Spinal cord (tissue), 10 donors: ENCODE measurements around the gene DNAJC8. TPM values are rescaled to one million over a fixed set of nuclear protein-coding genes. Genes with fewer than 3 reads are reported as not detected.

Experiments
- DNase-seq, 6 donors: peaks; one replicate each; pipeline versions ENCODE4 v3.0.0 to v3.0.0-alpha.2; 2013 to 2015; ENCODE audit warnings: low spot score in 6 of 6, low read depth in 4 of 6
- H3K27ac ChIP-seq: one replicate; pipeline ENCODE4 v1.5.1; 2013; ENCODE audit warnings: low read depth, low read length, control low read depth
- H3K27me3 ChIP-seq: one replicate; pipeline ENCODE4 v1.6.1; 2013; ENCODE audit warnings: low read length; ENCODE audit not compliant: control insufficient read depth, insufficient read depth
- H3K36me3 ChIP-seq: one replicate; pipeline ENCODE4 v1.6.1; 2013; ENCODE audit warnings: low read length; ENCODE audit not compliant: control insufficient read depth, insufficient read depth
- H3K4me1 ChIP-seq: one replicate; pipeline ENCODE4 v1.6.1; 2013; ENCODE audit warnings: low read length; ENCODE audit not compliant: control insufficient read depth, insufficient read depth
- H3K4me3 ChIP-seq: one replicate; pipeline ENCODE4 v1.5.1; 2013; ENCODE audit warnings: low read depth, low read length, control low read depth
- H3K9me3 ChIP-seq: one replicate; pipeline ENCODE4 v1.6.1; 2013; ENCODE audit warnings: low read length; ENCODE audit not compliant: control insufficient read depth, insufficient read depth
- WGBS: methylation state at CpG from one replicate; pipeline ENCODE4 v1.1.5; 2013; ENCODE audit warnings: missing lambda C conversion rate; ENCODE audit not compliant: insufficient coverage; 5-methylcytosine and 5-hydroxymethylcytosine counted together
- polyA plus RNA-seq, 2 donors: library from polyadenylated mRNA; unstranded; fragments of 120-200 nt; gene quantifications; one replicate each; pipeline ENCODE4 v1.2.1, GENCODE V29; 2013; ENCODE audit not compliant: insufficient read length in 2 of 2
- total RNA-seq, 2 donors: library from RNA; depleted of rRNA in 1 of 2; stranded (reverse); fragments of 120-200 nt in 1 of 2; fragments of >200 nt in 1 of 2; gene quantifications; one replicate each; pipeline versions ENCODE4 v1.2.3 to v1.2.4, GENCODE V29; 2013 to 2014
- donor health status: healthy.

The DNAJC8 gene
- total and polyA plus RNA-seq, 4 donors = 49.3 to 145 (median 138) TPM

GRCh38 chr1:28160782-28161266 lies 72.0 kb downstream of the DNAJC8 start:
- Histone ChIP-seq H3K36me3 (no peaks in the 10 kb centered on the region), H3K9me3 (no peaks in the 10 kb centered on the region), H3K27ac (no peak overlapping the region), H3K4me3 (no peak overlapping the region), H3K4me1 (peaks cover 19% of the 10 kb centered on the region), H3K27me3 (no peaks in the 10 kb centered on the region)
- 92% methylated on average over 4 of the region's 5 CpGs for WGBS
- DNase-seq = no peak

- Histone ChIP-seq H3K4me1 (peaks cover 19% of the 10 kb centered on the region), H3K4me3 (no peak overlapping the region), H3K27ac (no peak overlapping the region), H3K36me3 (no peaks in the 10 kb centered on the region), H3K27me3 (no peaks in the 10 kb centered on the region), H3K9me3 (no peaks in the 10 kb centered on the region)
- 93% methylated on average over 3 of the region's 7 CpGs for WGBS
- DNase-seq = no peak
These were observed 73.1 kb downstream of the DNAJC8 start for GRCh38 chr1:28159680-28160079.

DNA sequence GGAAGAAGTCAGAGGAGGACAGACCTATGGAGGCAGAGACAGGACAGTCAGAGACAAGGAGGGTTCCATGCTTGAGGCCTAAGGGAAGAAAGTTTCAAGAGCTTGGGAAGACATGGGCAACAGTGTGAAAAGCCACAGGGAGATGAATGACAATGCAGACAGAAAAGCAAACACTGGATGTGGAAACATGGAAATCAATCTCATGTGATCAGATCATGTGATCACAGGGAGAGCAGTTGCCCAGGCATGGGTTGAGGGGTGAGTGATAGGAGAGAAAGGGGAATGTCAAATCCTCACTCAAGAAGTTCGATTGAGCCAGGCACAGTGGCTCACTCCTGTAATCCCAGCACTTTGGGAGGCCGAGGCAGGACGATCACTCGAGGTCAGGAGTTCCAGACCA lies 73.6 kb downstream of the DNAJC8 start:
- DNase-seq = no peak
- no peak overlapping the region for H3K4me3 ChIP-seq
- H3K9me3 ChIP-seq = no peaks in the 10 kb centered on the region
- no peaks in the 10 kb centered on the region for H3K27me3 ChIP-seq
- peaks cover 19% of the 10 kb centered on the region for H3K4me1 ChIP-seq
- no peak overlapping the region for H3K27ac ChIP-seq
- WGBS = 100% methylated on average over 4 of the region's 4 CpGs
- H3K36me3 ChIP-seq = no peaks in the 10 kb centered on the region

DNA sequence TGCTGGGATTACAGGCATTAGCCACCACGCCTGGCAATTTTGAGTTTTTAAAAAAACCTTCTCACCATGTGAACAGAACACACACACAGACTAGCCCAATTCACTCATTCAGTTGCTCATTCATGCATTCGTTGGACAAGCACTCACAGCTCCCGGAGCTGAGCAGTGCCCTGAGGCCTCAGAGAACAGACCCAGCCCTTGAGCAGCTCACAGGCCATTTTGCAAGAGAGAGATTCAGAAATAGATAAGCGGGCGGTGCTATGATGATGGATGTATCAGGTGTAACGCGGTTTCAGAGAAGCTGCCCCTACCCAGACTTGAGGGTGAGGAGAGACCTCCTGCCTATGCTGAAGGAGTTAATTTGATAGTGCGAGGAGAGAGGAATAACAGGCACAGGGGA lies 74.9 kb downstream of the DNAJC8 start:
- Histone ChIP-seq H3K4me3 (no peak overlapping the region), H3K27me3 (no peaks in the 10 kb centered on the region), H3K4me1 (peaks cover 6% of the 10 kb centered on the region), H3K27ac (no peak overlapping the region), H3K9me3 (no peaks in the 10 kb centered on the region), H3K36me3 (no peaks in the 10 kb centered on the region)
- DNase-seq = no peak
- 92% methylated on average over 8 of the region's 8 CpGs for WGBS

DNA sequence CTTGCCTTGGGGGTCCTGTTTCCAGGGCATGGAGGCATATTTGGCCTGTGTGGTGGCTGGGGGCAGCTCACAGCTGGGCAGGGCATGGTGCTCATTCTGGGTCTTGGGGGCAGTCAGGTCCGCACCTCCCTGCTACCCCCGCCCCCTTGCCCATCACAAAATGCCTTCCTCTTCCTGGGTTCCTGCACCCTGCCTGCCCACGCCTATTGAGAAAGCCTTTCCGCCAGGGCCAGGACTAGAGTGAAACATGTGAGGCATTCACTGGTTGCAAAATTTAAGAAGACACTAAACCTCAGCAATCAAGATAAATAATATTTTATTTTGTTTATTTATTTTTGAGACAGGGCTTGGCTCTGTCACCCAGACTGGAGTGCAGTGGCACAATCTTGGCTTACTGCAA lies 76.0 kb downstream of the DNAJC8 start:
- no peaks in the 10 kb centered on the region for H3K36me3 ChIP-seq
- no peak overlapping the region for H3K27ac ChIP-seq
- no peak for DNase-seq
- WGBS = 78% methylated on average over 3 of the region's 4 CpGs
- peaks cover 6% of the 10 kb centered on the region for H3K4me1 ChIP-seq
- H3K4me3 ChIP-seq = no peak overlapping the region
- no peaks in the 10 kb centered on the region for H3K9me3 ChIP-seq
- H3K27me3 ChIP-seq = no peaks in the 10 kb centered on the region

DNA sequence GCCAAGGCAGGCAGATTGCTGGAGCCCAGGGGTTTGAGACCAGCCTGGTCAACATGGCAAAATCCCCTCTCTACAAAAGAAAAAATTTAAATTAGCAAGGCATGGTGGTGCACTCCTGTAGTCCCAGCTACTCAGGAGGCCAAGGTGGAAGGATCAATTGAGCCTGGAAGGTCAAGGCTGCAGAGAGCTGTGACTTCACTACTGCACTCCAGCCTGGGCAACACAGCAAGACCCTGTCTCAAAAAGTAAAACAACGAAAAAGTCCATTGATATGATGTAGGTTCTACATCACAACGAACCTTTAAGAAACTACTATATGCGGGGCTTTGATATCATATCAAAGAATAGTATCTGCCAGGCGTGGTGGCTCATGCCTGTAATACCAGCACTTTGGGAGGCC lies 77.2 kb downstream of the DNAJC8 start:
- 100% methylated on average over 3 of the region's 4 CpGs for WGBS
- Histone ChIP-seq H3K4me3 (no peak overlapping the region), H3K27me3 (no peaks in the 10 kb centered on the region), H3K36me3 (no peaks in the 10 kb centered on the region), H3K4me1 (peaks cover 2% of the 10 kb centered on the region), H3K9me3 (no peaks in the 10 kb centered on the region), H3K27ac (no peak overlapping the region)
- DNase-seq = no peak

- Histone ChIP-seq H3K27ac (no peak overlapping the region), H3K4me1 (no peaks in the 10 kb centered on the region)
- 74% methylated on average over 4 of the region's 9 CpGs for WGBS
These were observed 78.7 kb downstream of the DNAJC8 start for GRCh38 chr1:28154078-28154594.

More at GRCh38 chr1:28154078-28154594, 78.7 kb downstream of the DNAJC8 start:
- no peak for DNase-seq
- Histone ChIP-seq H3K27me3 (no peaks in the 10 kb centered on the region), H3K9me3 (no peaks in the 10 kb centered on the region), H3K36me3 (no peaks in the 10 kb centered on the region), H3K4me3 (no peak overlapping the region)

Other genes with a start within 250 kb of the DNAJC8 start
- 10 to 100 TPM; 14.3 to 15.8 TPM for gene EYA3, start 144.4 kb downstream of the DNAJC8 start, total RNA-seq
- gene EYA3, start 144.4 kb downstream of the DNAJC8 start, polyA plus RNA-seq = 10 to 100 TPM; 14.4 to 17.5 TPM
- 1 to 10 TPM; 4.7 to 7.9 TPM for gene PTAFR, start 56.3 kb downstream of the DNAJC8 start, total RNA-seq
- 1 to 10 TPM; 6.8 to 9.9 TPM for gene PTAFR, start 56.3 kb downstream of the DNAJC8 start, polyA plus RNA-seq
- gene ATP5IF1, start 3.1 kb upstream of the DNAJC8 start, total RNA-seq = 100 to 1,000 TPM in 1 of 2 donors, 10 to 100 TPM in 1; 89.1 to 182 TPM
- gene ATP5IF1, start 3.1 kb upstream of the DNAJC8 start, polyA plus RNA-seq = 100 to 1,000 TPM; 307 to 310 TPM
- gene SESN2, start 26.5 kb upstream of the DNAJC8 start, total RNA-seq = 10 to 100 TPM in 1 of 2 donors, 1 to 10 TPM in 1; 5.8 to 10.1 TPM
- 10 to 100 TPM; 16.6 to 17.6 TPM for gene SESN2, start 26.5 kb upstream of the DNAJC8 start, polyA plus RNA-seq
- gene MED18, start 96.0 kb upstream of the DNAJC8 start, total RNA-seq = 10 to 100 TPM; 13.3 to 14.4 TPM
- 10 to 100 TPM; 13.0 to 16.6 TPM for gene MED18, start 96.0 kb upstream of the DNAJC8 start, polyA plus RNA-seq
- 10 to 100 TPM; 14.2 to 18.8 TPM for gene PHACTR4, start 136.7 kb upstream of the DNAJC8 start, total RNA-seq
- gene PHACTR4, start 136.7 kb upstream of the DNAJC8 start, polyA plus RNA-seq = 10 to 100 TPM; 39.5 to 40.2 TPM